GM13976 (cell line): ENCODE data around the gene PLXNC1.

Source experiments
- DNase-seq: peaks from one replicate; pipeline ENCODE4 v3.0.0; 2012; ENCODE audit warnings: low spot score
- in situ Hi-C: fragments of 300-500 bp; cut with MboI; formaldehyde crosslinking; loops from one replicate; pipeline ENCODE4 v1.12.0; 2022; ENCODE audit warnings: low sequenced_read_pairs, mixed read lengths, inconsistent platforms; ENCODE audit not compliant: unreplicated experiment
- TF ChIP-seq, protein P1 (sequence below): IDR thresholded peaks from 2 replicates; pipeline ENCODE4 v1.5.1; 2012; ENCODE audit warnings: borderline replicate concordance, mild to moderate bottlenecking; ENCODE audit not compliant: insufficient read depth; ENCODE audit errors: extremely low read depth, missing control alignments, control extremely low read depth

The PLXNC1 gene

DNA sequence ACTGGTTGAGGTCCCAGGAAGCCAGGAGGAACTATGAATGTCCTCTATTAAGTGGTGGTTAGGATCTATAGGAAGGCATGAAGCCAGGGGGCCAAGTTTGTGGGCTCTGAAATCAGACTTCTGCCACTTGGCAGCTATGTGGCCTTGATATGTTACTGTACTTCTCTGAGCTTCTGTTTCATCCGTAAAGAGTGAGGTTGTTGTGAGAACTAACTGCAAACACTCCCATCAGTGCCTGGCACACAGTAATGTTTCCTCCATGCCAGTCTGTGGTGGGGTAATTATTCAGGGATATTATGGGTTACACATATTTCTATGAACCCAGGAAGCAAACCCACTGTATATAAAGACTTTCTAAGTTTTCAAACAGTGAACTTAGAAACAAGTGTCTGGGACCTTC, 57.4 kb downstream of the PLXNC1 start:
- TF ChIP-seq, protein P1, sequence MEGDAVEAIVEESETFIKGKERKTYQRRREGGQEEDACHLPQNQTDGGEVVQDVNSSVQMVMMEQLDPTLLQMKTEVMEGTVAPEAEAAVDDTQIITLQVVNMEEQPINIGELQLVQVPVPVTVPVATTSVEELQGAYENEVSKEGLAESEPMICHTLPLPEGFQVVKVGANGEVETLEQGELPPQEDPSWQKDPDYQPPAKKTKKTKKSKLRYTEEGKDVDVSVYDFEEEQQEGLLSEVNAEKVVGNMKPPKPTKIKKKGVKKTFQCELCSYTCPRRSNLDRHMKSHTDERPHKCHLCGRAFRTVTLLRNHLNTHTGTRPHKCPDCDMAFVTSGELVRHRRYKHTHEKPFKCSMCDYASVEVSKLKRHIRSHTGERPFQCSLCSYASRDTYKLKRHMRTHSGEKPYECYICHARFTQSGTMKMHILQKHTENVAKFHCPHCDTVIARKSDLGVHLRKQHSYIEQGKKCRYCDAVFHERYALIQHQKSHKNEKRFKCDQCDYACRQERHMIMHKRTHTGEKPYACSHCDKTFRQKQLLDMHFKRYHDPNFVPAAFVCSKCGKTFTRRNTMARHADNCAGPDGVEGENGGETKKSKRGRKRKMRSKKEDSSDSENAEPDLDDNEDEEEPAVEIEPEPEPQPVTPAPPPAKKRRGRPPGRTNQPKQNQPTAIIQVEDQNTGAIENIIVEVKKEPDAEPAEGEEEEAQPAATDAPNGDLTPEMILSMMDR = no peak
- in situ Hi-C loops = no loop called here
- no peak for DNase-seq

DNA sequence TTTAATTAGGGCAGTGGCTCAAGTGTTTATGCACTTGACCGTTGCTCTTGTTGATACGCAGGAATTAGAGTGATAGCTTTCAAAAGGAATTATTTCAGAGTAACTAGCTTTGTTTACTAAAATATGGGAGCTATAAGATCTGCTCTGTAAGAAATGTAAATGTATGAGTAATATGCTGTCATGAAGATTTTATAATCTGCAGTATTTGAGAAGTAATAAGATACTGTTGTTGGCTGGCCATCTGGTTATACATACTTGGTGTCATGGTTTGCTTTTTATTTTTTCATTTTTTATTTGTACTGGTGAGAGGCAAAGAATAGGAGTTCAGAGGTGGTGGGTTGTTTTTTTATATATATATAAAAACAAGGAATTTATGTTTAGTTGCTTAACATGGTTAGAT, 58.5 kb downstream of the PLXNC1 start:
- in situ Hi-C loops = no loop called here
- TF ChIP-seq, protein P1 = no peak
- DNase-seq = no peak

DNA sequence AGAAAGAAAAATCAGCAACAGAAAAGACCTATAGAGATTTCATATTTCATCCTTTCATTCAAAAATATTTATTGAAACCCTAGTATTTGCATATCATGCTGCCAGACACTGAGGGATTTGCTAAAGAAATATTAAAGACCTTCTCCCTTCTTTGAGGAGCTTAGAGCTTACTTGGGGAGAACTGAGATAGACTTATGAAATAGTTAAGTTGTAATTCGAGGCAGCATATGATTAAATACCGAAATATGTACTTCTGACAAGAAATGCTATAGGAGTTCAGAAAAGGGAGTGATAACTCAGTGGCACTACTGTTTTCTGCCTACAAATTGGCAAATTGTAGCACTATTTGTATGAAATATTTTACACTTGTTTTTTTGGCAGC, 59.1 kb downstream of the PLXNC1 start:
- TF ChIP-seq, protein P1 = no peak
- in situ Hi-C loops = no loop called here
- no peak for DNase-seq

DNA sequence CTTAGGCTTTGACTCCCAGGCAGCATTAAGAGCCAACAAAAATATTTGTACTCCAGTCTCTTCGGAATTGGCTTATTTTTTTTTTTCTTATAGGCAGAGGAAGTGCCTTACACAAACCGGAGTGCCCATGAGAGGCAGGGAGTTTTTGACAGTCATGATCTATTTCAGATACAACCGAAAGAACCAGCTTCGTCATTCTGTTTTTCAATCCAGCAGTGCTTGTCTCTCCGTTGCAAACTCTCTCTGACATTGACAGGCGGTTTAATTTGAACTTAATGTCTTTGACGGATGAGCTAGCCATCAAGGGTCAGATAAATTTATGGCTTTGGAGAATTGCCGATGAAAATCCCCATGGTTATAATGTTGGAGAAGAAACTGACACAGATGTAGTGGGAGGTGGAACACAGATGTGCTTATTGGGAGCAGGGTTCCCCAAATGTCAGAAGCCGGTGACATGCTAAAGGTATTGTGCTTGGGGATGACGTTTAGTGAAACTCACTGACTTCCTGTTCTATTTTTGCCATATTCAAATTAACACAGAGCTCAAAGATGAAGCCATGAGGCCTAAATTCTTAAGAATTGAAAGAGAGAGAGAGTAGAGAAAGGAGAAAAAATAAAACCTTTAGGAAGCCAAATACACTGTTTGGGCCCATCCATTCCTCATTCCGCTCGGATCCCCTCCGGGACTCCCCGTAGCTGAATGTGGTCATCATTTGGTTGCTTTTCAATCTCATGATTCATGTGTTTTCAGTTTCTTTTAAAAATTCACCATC, 59.7 kb downstream of the PLXNC1 start:
- DNase-seq = peak; percentile 73
- TF ChIP-seq, protein P1 = no peak
- in situ Hi-C loops = no loop called here

DNA sequence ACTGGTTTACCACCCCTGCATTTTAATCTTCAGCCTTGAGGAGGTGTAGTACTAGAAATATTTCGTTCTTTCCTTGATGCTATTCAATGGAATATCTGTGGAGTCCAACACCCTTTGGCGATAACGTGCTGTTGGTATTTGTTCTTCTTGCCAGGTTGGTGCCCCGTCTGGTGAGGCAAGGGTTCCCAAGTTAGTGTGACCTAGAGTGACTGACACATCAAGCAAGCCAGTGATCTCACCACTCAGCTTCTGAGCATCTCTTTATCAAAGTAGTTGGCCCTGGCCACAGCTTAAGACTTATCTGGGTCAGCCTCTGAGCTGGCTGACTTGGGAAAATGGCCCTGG, 60.2 kb downstream of the PLXNC1 start:
- TF ChIP-seq, protein P1 = no peak
- in situ Hi-C loops = no loop called here
- peak; percentile 52 for DNase-seq

DNA sequence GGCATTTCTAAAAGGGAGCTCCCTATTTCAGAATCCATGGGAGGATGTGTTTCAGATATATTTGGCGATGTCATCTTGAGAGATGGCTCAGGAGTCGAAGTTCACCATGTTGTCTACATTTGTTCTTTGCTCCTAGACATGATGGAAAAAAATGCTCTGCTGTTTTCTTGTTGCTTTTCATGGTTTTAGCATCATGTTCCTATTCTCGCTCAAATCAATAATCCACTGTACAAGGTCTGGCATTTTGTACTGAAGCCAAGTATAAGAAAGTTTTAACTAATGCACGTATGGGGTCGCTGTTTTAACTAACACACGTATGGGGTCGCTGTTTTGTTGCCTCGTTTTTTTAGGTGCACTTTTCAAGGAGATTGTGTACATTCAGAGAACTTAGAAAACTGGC, 60.9 kb downstream of the PLXNC1 start:
- no peak for DNase-seq
- TF ChIP-seq, protein P1 = no peak
- in situ Hi-C loops = no loop called here
